Left lung (tissue), 10 donors: ENCODE data around the gene HEPN1. TPM values are rescaled to one million over a fixed set of nuclear protein-coding genes. Genes with fewer than 3 reads are reported as not detected.

Experiments
- ATAC-seq: fragments of 200-7000 bp; cut with Tn5 transposase; one replicate; pipeline ENCODE4 v1.9.1; 2020; ENCODE audit warnings: moderate library complexity
- DNase-seq, 4 donors: peaks; one replicate each; pipeline ENCODE4 v3.0.0-alpha.2; 2013 to 2020
- H3K27ac ChIP-seq, 2 donors: fragments of 200-600 bp; sonication (generic) in 1 of 2; one replicate each; pipeline versions ENCODE4 v1.5.0 to v1.8.0; 2020 to 2021
- H3K27me3 ChIP-seq, 2 donors: fragments of 200-600 bp; sonication (generic) in 1 of 2; one replicate each; pipeline versions ENCODE4 v1.5.0 to v1.8.0; 2020 to 2021
- H3K36me3 ChIP-seq, 2 donors: fragments of 200-600 bp; sonication (generic) in 1 of 2; one replicate each; pipeline versions ENCODE4 v1.5.0 to v1.8.0; 2020 to 2021
- H3K4me1 ChIP-seq, 2 donors: fragments of 200-600 bp; one replicate each; pipeline ENCODE4 v1.8.0; 2021
- H3K4me3 ChIP-seq, 2 donors: fragments of 200-600 bp; sonication (generic) in 1 of 2; one replicate each; pipeline versions ENCODE4 v1.5.0 to v1.8.0; 2020 to 2021; ENCODE audit warnings: mild to moderate bottlenecking in 1 of 2
- H3K9me3 ChIP-seq, 2 donors: fragments of 200-600 bp; sonication (generic) in 1 of 2; one replicate each; pipeline versions ENCODE4 v1.5.0 to v1.8.0; 2020 to 2021
- CTCF ChIP-seq, 2 donors: fragments of 200-600 bp; sonication (generic) in 1 of 2; IDR thresholded peaks; one replicate each; pipeline versions ENCODE4 v1.5.0 to v1.8.0; 2021; ENCODE audit warnings: antibody characterized with exemption in 2 of 2
- intact Hi-C, 2 donors: fragments of 100-400 bp; cut with DNase I; formaldehyde crosslinking; loops; one replicate each; pipeline versions ENCODE4 v1.11.2 to v1.14.2; 2022
- polyA plus RNA-seq, 6 donors: library from polyadenylated mRNA; unstranded; fragments of 120-200 nt; gene quantifications; one replicate each; pipeline ENCODE4 v1.2.1, GENCODE V29; 2013; ENCODE audit not compliant: insufficient read length in 6 of 6
- total RNA-seq, 2 donors: library from RNA; stranded (reverse); fragmentation: NEBNext Ultra II Directional; extraction: Animal tissue kit (Norgen Biotek cat#: 25700); gene quantifications; one replicate each; pipeline ENCODE4 v1.2.1, GENCODE V29; 2021
- donor health status: DM: no; HTN: yes; CAD: no.
- donor health status: DM: no; HTN: no; CAD: no.

HEPN1 gene
- total and polyA plus RNA-seq, 8 donors = 0.15 TPM; not detected in 7

GRCh38 chr11:124919898-124920297, 848 bp downstream of the HEPN1 start:
- Histone ChIP-seq H3K36me3 (no peaks in the 10 kb centered on the region), H3K27ac (no peak overlapping the region), H3K4me1 (peaks cover 0 to 11% of the 10 kb centered on the region in 2 donors), H3K27me3 (peaks cover 7 to 24% of the 10 kb centered on the region in 2 donors), H3K4me3 (no peak overlapping the region), H3K9me3 (no peaks in the 10 kb centered on the region)
- intact Hi-C loops = no loop called here
- DNase-seq (no peak), ATAC-seq (no peak)
- no peak for TF ChIP-seq CTCF (IDR thresholded peaks at IDR 0.05)

- no peak overlapping the region for H3K4me3 ChIP-seq
- ATAC-seq (no peak), DNase-seq (no peak)
- no peak for TF ChIP-seq CTCF (IDR thresholded peaks at IDR 0.05)
- intact Hi-C loops = no loop called here
- H3K27ac ChIP-seq = no peak overlapping the region
- no peaks in the 10 kb centered on the region for H3K36me3 ChIP-seq
- peaks cover 7 to 24% of the 10 kb centered on the region in 2 donors for H3K27me3 ChIP-seq
- H3K9me3 ChIP-seq = no peaks in the 10 kb centered on the region
- H3K4me1 ChIP-seq = peaks cover 0 to 11% of the 10 kb centered on the region in 2 donors
Measured at GRCh38 chr11:124920356-124920755, 1.3 kb downstream of the HEPN1 start.

- intact Hi-C loops = no loop called here
- H3K4me3 ChIP-seq = peak overlapping the region; percentile 25 to 39
- H3K36me3 ChIP-seq = no peaks in the 10 kb centered on the region
- DNase-seq = peak; percentile 72 to 92 (median 85)
- peaks cover 7 to 24% of the 10 kb centered on the region in 2 donors for H3K27me3 ChIP-seq
- peak; percentile 71 for ATAC-seq
- peak overlapping the region; percentile 47 to 78 for H3K27ac ChIP-seq
- H3K9me3 ChIP-seq = no peaks in the 10 kb centered on the region
- no peak for TF ChIP-seq CTCF (IDR thresholded peaks at IDR 0.05)
- H3K4me1 ChIP-seq = peaks cover 0 to 11% of the 10 kb centered on the region in 2 donors
Measured at GRCh38 chr11:124920870-124921609, 2.0 kb downstream of the HEPN1 start.

GRCh38 chr11:124922831-124923230, 3.8 kb downstream of the HEPN1 start:
- H3K4me1 ChIP-seq = peaks cover 0 to 11% of the 10 kb centered on the region in 2 donors
- H3K9me3 ChIP-seq = no peaks in the 10 kb centered on the region
- H3K4me3 ChIP-seq = no peak overlapping the region
- no peak for TF ChIP-seq CTCF (IDR thresholded peaks at IDR 0.05)
- DNase-seq (no peak), ATAC-seq (no peak)
- intact Hi-C loops = no loop called here
- H3K36me3 ChIP-seq = no peaks in the 10 kb centered on the region
- peaks cover 7 to 24% of the 10 kb centered on the region in 2 donors for H3K27me3 ChIP-seq
- no peak overlapping the region for H3K27ac ChIP-seq

GRCh38 chr11:124923296-124923695, 4.2 kb downstream of the HEPN1 start:
- Histone ChIP-seq H3K4me1 (peaks cover 0 to 11% of the 10 kb centered on the region in 2 donors), H3K4me3 (no peak overlapping the region), H3K36me3 (no peaks in the 10 kb centered on the region), H3K27ac (no peak overlapping the region), H3K9me3 (no peaks in the 10 kb centered on the region), H3K27me3 (peaks cover 7 to 24% of the 10 kb centered on the region in 2 donors)
- no peak for DNase-seq
- TF ChIP-seq CTCF (IDR thresholded peaks at IDR 0.05) = no peak
- intact Hi-C loops = no loop called here
- ATAC-seq = no peak
